BLaER1 treated with 17β-estradiol and CSF1 and Interleukin-3, amounts not matched to agents 10 nM and 100 nM (cell line): ENCODE results near the gene NIT2.

ENCODE experiments used
- H3K27ac ChIP-seq, 11 experiments: shearing (Covaris generic); formaldehyde crosslinking; 2 replicates each; pipeline ENCODE4 v1.8.1; 2022
- H3K27me3 ChIP-seq, 11 experiments: shearing (Covaris generic); formaldehyde crosslinking; 2 replicates each; pipeline ENCODE4 v1.8.1; 2022
- H3K36me3 ChIP-seq, 11 experiments: shearing (Covaris generic); formaldehyde crosslinking; 2 replicates each; pipeline ENCODE4 v1.8.1; 2022
- H3K4me1 ChIP-seq, 10 experiments: shearing (Covaris generic); formaldehyde crosslinking; 2 replicates each; pipeline ENCODE4 v1.8.1; 2022
- H3K4me2 ChIP-seq, 11 experiments: shearing (Covaris generic); formaldehyde crosslinking; 2 replicates each; pipeline ENCODE4 v1.8.1; 2022
- H3K4me3 ChIP-seq, 10 experiments: shearing (Covaris generic); formaldehyde crosslinking; 2 replicates each; pipeline ENCODE4 v1.8.1; 2022
- H3K9ac ChIP-seq, 11 experiments: shearing (Covaris generic); formaldehyde crosslinking; 2 replicates each; pipeline ENCODE4 v1.8.1; 2022
- H3K9me3 ChIP-seq, 11 experiments: shearing (Covaris generic); formaldehyde crosslinking; replicated peaks in 1 of 11; 2 replicates each; pipeline ENCODE4 v1.8.1; 2022
- H4K20me1 ChIP-seq, 11 experiments: shearing (Covaris generic); formaldehyde crosslinking; 2 replicates each; pipeline ENCODE4 v1.8.1; 2022
- Cebpa-rat ChIP-seq, 11 experiments: shearing (Covaris generic); IDR thresholded peaks; 2 replicates each; pipeline ENCODE4 v1.8.1; 2022

Gene NIT2

DNA sequence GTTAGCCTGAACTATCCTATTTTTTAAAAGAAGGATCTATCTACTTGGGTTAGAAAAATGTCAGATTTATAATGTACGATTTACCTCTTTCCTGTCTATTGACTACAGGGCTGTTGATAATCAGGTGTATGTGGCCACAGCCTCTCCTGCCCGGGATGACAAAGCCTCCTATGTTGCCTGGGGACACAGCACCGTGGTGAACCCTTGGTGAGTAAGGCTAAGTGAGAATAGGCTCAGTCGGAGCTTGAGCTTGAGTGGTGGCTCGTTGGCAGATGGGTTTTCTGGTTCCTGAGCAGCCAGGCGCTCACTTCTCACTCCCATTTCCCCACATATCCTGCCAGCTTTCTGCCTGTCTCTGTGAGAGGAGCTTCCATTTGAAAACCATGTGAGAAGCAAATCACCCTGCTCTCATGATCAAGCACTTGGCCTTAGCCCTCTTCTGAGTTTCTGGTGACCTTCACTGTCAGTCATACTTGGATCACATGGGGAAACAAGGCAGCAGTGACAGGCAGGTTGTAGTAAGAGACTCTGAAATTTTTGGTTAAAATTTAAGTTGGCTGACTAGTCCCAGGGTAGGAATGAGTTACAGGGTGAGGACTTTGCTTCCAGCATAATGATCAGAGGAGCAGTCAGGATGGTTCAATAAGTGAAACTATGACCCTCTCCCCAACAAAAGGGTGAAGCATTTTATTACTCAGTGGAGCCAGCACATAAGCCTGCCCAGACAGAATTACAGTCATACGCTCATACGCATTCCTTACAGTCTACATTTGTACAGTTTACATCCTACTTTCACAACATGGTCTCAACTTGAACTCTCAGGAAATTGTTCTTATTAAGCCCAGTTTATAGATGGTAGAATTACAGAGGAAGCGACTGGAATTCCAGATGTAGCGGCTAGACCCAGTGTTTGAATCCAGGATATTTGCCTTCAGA lies 18.0 kb downstream of the NIT2 start:
- Histone ChIP-seq H3K36me3 (peaks cover 81 to 88% (median 86%) of the 10 kb centered on the region in 11 experiments), H3K9ac (no peak overlapping the region), H3K27me3 (no peaks in the 10 kb centered on the region), H3K4me3 (no peak overlapping the region), H3K4me2 (no peak overlapping the region), H3K9me3 (peaks cover 0 to 11% (median 7%) of the 10 kb centered on the region in 11 experiments; a peak in 15 of 22 replicates), H3K27ac (no peak overlapping the region), H3K4me1 (no peaks in the 10 kb centered on the region), H4K20me1 (no peaks in the 10 kb centered on the region)
- no peak for TF ChIP-seq Cebpa-rat (IDR thresholded peaks at IDR 0.05)

DNA sequence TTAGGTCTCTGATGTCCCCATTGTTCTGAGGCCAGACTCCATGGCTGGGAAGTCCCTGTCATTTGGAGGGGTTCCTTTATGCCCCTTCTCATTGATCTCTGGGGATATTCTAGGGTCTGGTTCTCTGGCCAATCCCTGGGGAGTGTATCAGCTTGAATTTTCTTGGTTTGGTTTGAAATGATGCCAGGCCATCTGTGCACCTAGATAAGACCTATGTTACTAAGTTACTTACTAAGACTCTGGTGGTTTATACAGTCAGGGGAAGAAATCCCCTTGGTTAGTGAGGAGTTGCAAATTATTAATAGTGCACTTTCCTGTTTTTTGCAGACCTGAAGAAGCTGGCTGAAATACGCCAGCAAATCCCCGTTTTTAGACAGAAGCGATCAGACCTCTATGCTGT lies 20.3 kb downstream of the NIT2 start:
- no peak overlapping the region for H3K4me2 ChIP-seq
- H3K4me1 ChIP-seq = no peaks in the 10 kb centered on the region
- H4K20me1 ChIP-seq = no peaks in the 10 kb centered on the region
- no peak overlapping the region for H3K4me3 ChIP-seq
- no peak overlapping the region for H3K27ac ChIP-seq
- no peaks in the 10 kb centered on the region for H3K27me3 ChIP-seq
- no peak for TF ChIP-seq Cebpa-rat (IDR thresholded peaks at IDR 0.05)
- peaks cover 71 to 88% (median 81%) of the 10 kb centered on the region in 11 experiments for H3K36me3 ChIP-seq
- H3K9ac ChIP-seq = no peak overlapping the region
- H3K9me3 ChIP-seq = peaks cover 0 to 8% (median 7%) of the 10 kb centered on the region in 11 experiments; a peak in 15 of 22 replicates

DNA sequence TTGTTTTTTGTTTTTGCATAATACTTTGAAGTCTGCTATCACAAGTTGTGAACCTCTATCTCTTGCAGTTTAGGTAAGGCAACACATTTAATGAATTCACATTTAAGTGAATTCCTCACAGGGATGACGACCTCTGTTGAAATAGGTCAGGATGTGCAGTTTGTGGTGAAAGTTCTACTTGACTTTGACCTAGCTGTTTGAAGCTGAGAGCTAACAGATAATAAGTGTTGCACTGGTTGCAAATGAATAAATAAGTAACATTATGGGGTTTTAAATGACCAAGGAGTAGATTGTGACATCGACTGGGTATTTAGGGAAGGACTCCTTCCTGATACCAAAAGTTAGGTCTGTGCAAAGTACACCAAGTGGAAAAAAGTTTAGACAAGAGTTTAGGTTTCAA lies 23.9 kb downstream of the NIT2 start:
- H3K4me2 ChIP-seq = no peak overlapping the region
- H4K20me1 ChIP-seq = no peaks in the 10 kb centered on the region
- no peaks in the 10 kb centered on the region for H3K27me3 ChIP-seq
- H3K4me1 ChIP-seq = no peaks in the 10 kb centered on the region
- H3K9me3 ChIP-seq = peaks cover 0 to 11% (median 4%) of the 10 kb centered on the region in 11 experiments; a peak in 9 of 22 replicates
- peaks cover 86 to 100% (median 94%) of the 10 kb centered on the region in 11 experiments for H3K36me3 ChIP-seq
- H3K27ac ChIP-seq = no peak overlapping the region
- TF ChIP-seq Cebpa-rat (IDR thresholded peaks at IDR 0.05) = no peak
- no peak overlapping the region for H3K9ac ChIP-seq
- no peak overlapping the region for H3K4me3 ChIP-seq

DNA sequence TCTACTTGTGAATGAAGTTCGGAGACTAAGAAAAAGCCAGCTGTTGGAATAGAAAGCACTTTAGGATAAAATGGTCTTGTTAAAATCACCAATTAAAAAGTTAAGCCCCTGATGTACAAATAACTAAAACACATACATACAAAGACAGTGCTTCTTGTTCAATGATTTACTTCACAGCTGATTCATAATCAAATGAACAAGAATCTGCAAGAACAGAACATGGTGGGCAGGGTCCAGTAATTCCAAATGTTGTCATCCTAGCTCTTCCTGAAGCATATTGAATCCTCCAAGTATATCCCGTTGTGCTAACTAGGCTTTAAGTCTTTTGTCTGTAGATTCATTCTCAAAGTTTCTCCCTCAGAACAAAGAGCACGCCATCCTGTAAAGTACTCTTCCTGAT lies 24.5 kb downstream of the NIT2 start:
- Histone ChIP-seq H3K4me1 (no peaks in the 10 kb centered on the region), H3K4me3 (no peak overlapping the region), H3K9me3 (peaks cover 0 to 11% (median 4%) of the 10 kb centered on the region in 11 experiments; a peak in 9 of 22 replicates), H3K27ac (no peak overlapping the region), H4K20me1 (no peaks in the 10 kb centered on the region), H3K9ac (no peak overlapping the region), H3K4me2 (no peak overlapping the region), H3K27me3 (no peaks in the 10 kb centered on the region), H3K36me3 (peaks cover 83 to 100% (median 94%) of the 10 kb centered on the region in 11 experiments)
- TF ChIP-seq Cebpa-rat (IDR thresholded peaks at IDR 0.05) = no peak

DNA sequence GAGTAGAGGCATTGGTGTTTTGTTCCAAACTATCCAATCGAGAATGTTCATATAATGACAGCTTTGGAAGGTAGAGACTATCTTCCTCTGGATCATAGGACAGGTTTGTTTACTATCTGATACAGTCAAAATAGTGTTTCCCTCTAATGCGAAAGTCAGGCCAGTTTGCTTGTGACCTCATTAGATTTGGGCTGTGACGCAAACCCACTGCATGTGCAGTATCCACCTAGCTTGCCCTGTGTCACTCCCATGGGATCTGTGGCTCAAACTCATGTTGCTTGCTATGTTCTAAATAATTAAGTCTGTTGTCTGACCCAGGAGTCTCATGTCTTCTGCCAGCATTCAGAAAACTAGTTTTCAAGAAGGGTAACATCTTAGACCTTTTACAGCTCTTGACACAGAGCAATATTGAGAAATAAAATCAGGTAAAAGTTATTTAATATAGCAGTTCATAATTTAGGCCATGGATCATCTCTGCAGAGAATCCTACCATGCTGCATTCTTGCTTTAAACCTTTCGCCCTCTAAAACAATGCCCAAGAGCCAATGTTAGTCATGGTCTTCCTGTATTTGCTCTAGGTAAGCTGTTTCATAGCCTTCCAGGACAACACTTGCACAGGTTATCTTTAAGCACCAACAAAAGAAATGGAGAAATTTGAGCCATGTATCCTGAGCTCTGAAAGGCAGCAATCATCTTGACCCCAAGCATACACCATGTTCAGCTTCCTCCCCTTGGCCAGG lies 26.4 kb downstream of the NIT2 start:
- no peaks in the 10 kb centered on the region for H4K20me1 ChIP-seq
- no peak overlapping the region for H3K4me3 ChIP-seq
- H3K9ac ChIP-seq = no peak overlapping the region
- H3K27ac ChIP-seq = no peak overlapping the region
- no peak overlapping the region for H3K4me2 ChIP-seq
- no peaks in the 10 kb centered on the region for H3K4me1 ChIP-seq
- no peaks in the 10 kb centered on the region for H3K27me3 ChIP-seq
- peaks cover 0 to 11% (median 4%) of the 10 kb centered on the region in 11 experiments; a peak in 9 of 22 replicates for H3K9me3 ChIP-seq
- no peak for TF ChIP-seq Cebpa-rat (IDR thresholded peaks at IDR 0.05)
- peaks cover 84 to 100% (median 94%) of the 10 kb centered on the region in 11 experiments for H3K36me3 ChIP-seq

DNA sequence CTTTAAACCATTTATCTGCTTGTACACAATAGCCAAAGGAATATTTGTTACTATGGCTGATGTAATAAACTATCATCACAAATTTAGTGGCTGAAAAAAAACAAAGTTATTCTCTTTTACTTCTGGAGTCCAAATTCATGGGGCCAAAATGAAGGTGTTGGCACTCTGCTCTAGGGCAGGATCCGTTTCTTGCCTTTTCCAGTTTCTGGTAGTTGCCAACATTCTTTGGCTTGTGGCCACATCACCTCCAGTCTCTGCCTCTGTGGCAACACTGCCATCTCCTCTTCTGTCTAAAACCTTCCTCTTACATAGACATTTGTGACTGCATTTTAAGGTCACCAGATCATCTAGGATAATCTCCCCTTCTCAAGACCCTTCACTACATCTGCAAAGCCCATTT lies 27.3 kb downstream of the NIT2 start:
- peaks cover 0 to 11% (median 4%) of the 10 kb centered on the region in 11 experiments; a peak in 9 of 22 replicates for H3K9me3 ChIP-seq
- no peak overlapping the region for H3K9ac ChIP-seq
- H3K27ac ChIP-seq = no peak overlapping the region
- no peak overlapping the region for H3K4me3 ChIP-seq
- no peaks in the 10 kb centered on the region for H3K27me3 ChIP-seq
- H3K4me1 ChIP-seq = no peaks in the 10 kb centered on the region
- H3K4me2 ChIP-seq = no peak overlapping the region
- TF ChIP-seq Cebpa-rat (IDR thresholded peaks at IDR 0.05) = no peak
- H4K20me1 ChIP-seq = 0 out of 22 replicates have a peak, but pooled peaks cover 0 to 3% (median 0%) of the 10 kb centered on the region in 11 experiments
- H3K36me3 ChIP-seq = peaks cover 84 to 100% (median 98%) of the 10 kb centered on the region in 11 experiments

DNA sequence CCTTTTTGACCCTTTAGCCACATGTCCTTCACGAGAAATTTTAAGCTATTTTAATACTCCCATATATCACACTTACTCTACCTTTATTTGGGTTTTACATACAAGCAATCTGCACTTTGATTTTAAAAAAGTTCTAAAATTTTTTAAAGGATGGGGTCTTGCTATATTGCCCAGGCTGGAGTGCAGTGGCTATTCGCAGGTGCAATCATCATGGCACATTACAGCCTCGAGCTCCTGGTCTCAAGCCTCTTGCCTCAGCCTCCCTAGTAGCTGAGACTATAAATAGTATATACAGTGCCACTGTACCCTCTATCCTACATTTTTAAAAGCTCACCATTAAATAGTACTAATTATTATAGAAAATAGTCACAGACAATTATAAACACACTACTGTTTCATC lies 29.9 kb downstream of the NIT2 start:
- Histone ChIP-seq H3K4me3 (no peak overlapping the region), H3K4me2 (no peak overlapping the region), H3K27ac (no peak overlapping the region), H3K9me3 (peaks cover 0 to 11% (median 4%) of the 10 kb centered on the region in 11 experiments; a peak in 9 of 22 replicates), H3K36me3 (peaks cover 94 to 100% (median 99%) of the 10 kb centered on the region in 11 experiments), H3K27me3 (no peaks in the 10 kb centered on the region), H3K4me1 (no peaks in the 10 kb centered on the region), H4K20me1 (0 out of 22 replicates have a peak, but pooled peaks cover 0 to 6% (median 0%) of the 10 kb centered on the region in 11 experiments), H3K9ac (no peak overlapping the region)
- TF ChIP-seq Cebpa-rat (IDR thresholded peaks at IDR 0.05) = no peak

DNA sequence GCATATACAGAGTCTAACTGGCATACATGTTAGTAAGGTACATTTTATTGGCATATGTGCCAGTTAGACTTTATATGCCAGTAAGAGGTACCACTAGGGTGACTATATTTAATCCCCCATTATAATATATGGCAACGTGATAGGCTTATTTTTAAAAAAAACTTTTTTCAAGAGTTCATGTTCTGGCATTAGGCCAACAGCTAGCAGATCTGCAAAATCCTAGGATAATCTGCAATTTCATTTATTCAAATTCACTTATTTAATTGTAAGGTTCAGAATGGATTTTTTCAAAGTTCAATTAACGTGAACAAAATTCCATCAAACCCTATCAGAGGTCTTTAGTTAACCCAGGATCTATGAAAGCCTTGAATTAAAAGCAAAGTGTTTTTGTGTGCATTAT lies 31.9 kb downstream of the NIT2 start:
- H3K36me3 ChIP-seq = peaks cover 92 to 100% (median 98%) of the 10 kb centered on the region in 11 experiments
- H3K27ac ChIP-seq = no peak overlapping the region
- H3K9me3 ChIP-seq = peaks cover 0 to 11% (median 4%) of the 10 kb centered on the region in 11 experiments; a peak in 9 of 22 replicates
- TF ChIP-seq Cebpa-rat (IDR thresholded peaks at IDR 0.05) = no peak
- no peaks in the 10 kb centered on the region for H3K4me1 ChIP-seq
- no peak overlapping the region for H3K4me3 ChIP-seq
- H3K4me2 ChIP-seq = no peak overlapping the region
- H3K27me3 ChIP-seq = no peaks in the 10 kb centered on the region
- H4K20me1 ChIP-seq = 0 out of 22 replicates have a peak, but pooled peaks cover 0 to 6% (median 0%) of the 10 kb centered on the region in 11 experiments
- no peak overlapping the region for H3K9ac ChIP-seq

DNA sequence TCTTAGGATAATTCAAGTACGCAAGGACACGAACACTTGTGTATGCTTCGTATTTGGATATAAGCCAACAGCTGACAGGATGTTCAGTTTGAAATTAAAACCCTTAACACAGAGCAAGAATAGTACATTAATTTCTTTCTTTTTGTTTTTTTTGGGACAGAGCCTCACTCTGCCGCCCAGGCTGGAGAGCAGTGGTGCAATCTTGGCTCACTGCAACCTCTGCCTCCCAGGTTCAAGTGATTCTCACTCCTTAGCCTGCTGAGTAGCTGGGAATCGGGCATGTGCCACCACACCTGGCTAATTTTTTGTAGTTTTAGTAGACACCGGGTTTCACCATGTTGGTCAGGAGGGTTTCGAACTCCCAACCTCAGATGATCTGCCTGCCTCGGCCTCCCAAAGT lies 33.9 kb downstream of the NIT2 start:
- H3K27ac ChIP-seq = no peak overlapping the region
- H3K4me2 ChIP-seq = no peak overlapping the region
- no peak overlapping the region for H3K9ac ChIP-seq
- no peak for TF ChIP-seq Cebpa-rat (IDR thresholded peaks at IDR 0.05)
- no peaks in the 10 kb centered on the region for H3K27me3 ChIP-seq
- H4K20me1 ChIP-seq = peaks cover 0 to 6% (median 0%) of the 10 kb centered on the region in 11 experiments; a peak in 4 of 22 replicates
- no peak overlapping the region for H3K4me3 ChIP-seq
- peaks cover 92 to 100% (median 100%) of the 10 kb centered on the region in 11 experiments for H3K36me3 ChIP-seq
- H3K9me3 ChIP-seq = no peaks in the 10 kb centered on the region
- no peaks in the 10 kb centered on the region for H3K4me1 ChIP-seq
